Measurements from ENCODE around the gene GLP1R. TPM values are rescaled to one million over a fixed set of nuclear protein-coding genes. Genes with fewer than 3 reads are reported as not detected.

GLP1R gene
- total and polyA plus RNA-seq, 2 of the 4 experiments (the other 2 are of a cell fraction): not detected

- Histone ChIP-seq H3K4me1 (ENCODE audit: control insufficient read depth, insufficient read depth, low read length) (no peaks in the 10 kb centered on the region), H2AK9ac (replicated peaks; ENCODE audit: low read depth, low read length, poor library complexity) (no peak overlapping the region), H2AK5ac (ENCODE audit: low read depth, low read length) (no peak overlapping the region), H3K27ac (ENCODE audit: insufficient read depth, low read length) (no peak overlapping the region), H4K91ac (ENCODE audit: insufficient read depth, low read depth, low read length) (no peak overlapping the region), H3K4ac (ENCODE audit: low read depth, low read length) (no peak overlapping the region), H3K9ac (ENCODE audit: low read depth, low read length) (no peak overlapping the region), H2AFZ (replicated peaks; ENCODE audit: low read length, poor library complexity) (no peak overlapping the region), H3K36me3 (ENCODE audit: control insufficient read depth, insufficient read depth, low read length) (no peaks in the 10 kb centered on the region), H4K5ac (ENCODE audit: low read depth, low read length) (no peak overlapping the region), H2BK20ac (ENCODE audit: low read depth, low read length) (no peak overlapping the region), H3K4me3 (ENCODE audit: insufficient read depth, low read depth, low read length) (no peak overlapping the region), H3K18ac (ENCODE audit: low read depth, low read length) (no peak overlapping the region), H3K27me3 (ENCODE audit: control insufficient read depth, insufficient read depth, low read length) (no peaks in the 10 kb centered on the region), H3K14ac (replicated peaks; ENCODE audit: low read depth, low read length) (no peak overlapping the region), H3K56ac (ENCODE audit: extremely low read depth, insufficient read depth, low read length) (no peak overlapping the region), H3K9me1 (ENCODE audit: insufficient read depth, low read length) (no peaks in the 10 kb centered on the region), H2BK120ac (ENCODE audit: low read depth, low read length) (no peak overlapping the region), H4K8ac (ENCODE audit: low read depth in 2 of 2, low read length in 2 of 2) (no peak overlapping the region), H2BK5ac (ENCODE audit: low read depth, low read length, poor library complexity, severe bottlenecking) (no peak overlapping the region), H3K9me3 (ENCODE audit: control insufficient read depth, insufficient read depth, low read length) (no peaks in the 10 kb centered on the region), H3K79me1 (ENCODE audit: low read depth in 1 of 2, low read length in 2 of 2) (no peaks in the 10 kb centered on the region), H3K23ac (ENCODE audit: low read depth, low read length) (no peak overlapping the region), H2BK15ac (ENCODE audit: low read depth, low read length) (no peak overlapping the region), H3K4me2 (ENCODE audit: low read depth, low read length) (no peak overlapping the region), H4K20me1 (ENCODE audit: insufficient read depth, low read length) (no peaks in the 10 kb centered on the region)
- in situ Hi-C loops (cut with MboI; ENCODE audit: low sequenced_read_pairs): no loop called here
- BruUV-seq (replicated peaks): no TSS peak
- TF ChIP-seq CHD1 (IDR thresholded peaks at IDR 0.05; ENCODE audit: low read depth, low read length) (no peak), BHLHE40 (IDR thresholded peaks at IDR 0.05; ENCODE audit: low read depth, low read length) (no peak), POLR2A (IDR thresholded peaks at IDR 0.05; ENCODE audit: low read depth, low read length) (no peak), MAFK (IDR thresholded peaks at IDR 0.05; ENCODE audit: low read depth, low read length) (no peak), MAZ (IDR thresholded peaks at IDR 0.05; ENCODE audit: borderline replicate concordance, low read depth, low read length) (no peak), MXI1 (IDR thresholded peaks at IDR 0.05; ENCODE audit: borderline replicate concordance, low read depth, low read length) (no peak), RCOR1 (IDR thresholded peaks at IDR 0.05; ENCODE audit: insufficient replicate concordance, low read length) (no peak), CTCF (conservative IDR thresholded peaks at IDR 0.05; ENCODE audit: low read depth, low read length) (no peak), FOS (IDR thresholded peaks at IDR 0.05; ENCODE audit: low read depth, low read length) (no peak), CEBPB (IDR thresholded peaks at IDR 0.05; ENCODE audit: low read depth, low read length) (no peak), USF2 (IDR thresholded peaks at IDR 0.05; ENCODE audit: low read depth, low read length) (no peak), ELK1 (IDR thresholded peaks at IDR 0.05; ENCODE audit: borderline replicate concordance, low read depth, low read length) (no peak), NFE2L2 (IDR thresholded peaks at IDR 0.05; ENCODE audit: low read depth, low read length) (no peak), RFX5 (IDR thresholded peaks at IDR 0.05; ENCODE audit: low read depth, low read length) (no peak), SMC3 (IDR thresholded peaks at IDR 0.05; ENCODE audit: low read depth, low read length) (no peak), RAD21 (IDR thresholded peaks at IDR 0.05; ENCODE audit: low read length) (no peak)
- intact Hi-C loops (cut with micrococcal nuclease): no loop called here
- no CpG with 5 or more reads among the region's 3 CpGs for WGBS, 2 experiments (ENCODE audit: extremely low coverage in 2 of 2, insufficient read length in 1 of 2)
- ChIA-PET CTCF (no interaction called here), POLR2A (ENCODE audit: unreplicated experiment) (no interaction called here)
- ATAC-seq (ENCODE audit: low read depth) (no peak), DNase-seq (no peak)
- dilution Hi-C loops (cut with HindIII; ENCODE audit: low sequenced_read_pairs, unreplicated experiment): no loop called here
Measured at GRCh38 chr6:39128106-39128505, 79.5 kb downstream of the GLP1R start.
